GM23338 (cell line): ENCODE measurements around the gene CCNB2. TPM values are rescaled to one million over a fixed set of nuclear protein-coding genes. Genes with fewer than 3 reads are reported as not detected.

Experiments used
- ATAC-seq: fragments of 200-7000 bp; cut with Tn5 transposase; 3 replicates; pipeline ENCODE4 v1.9.1; 2020
- DNase-seq: peaks from one replicate; pipeline ENCODE4 v3.0.0-alpha.2; 2015; ENCODE audit warnings: low spot score
- H2AFZ ChIP-seq: fragments of 200-600 bp; sonication (generic); 2 replicates; pipeline ENCODE4 v1.8.0; 2016; ENCODE audit warnings: antibody characterized with exemption, mild to moderate bottlenecking, moderate library complexity
- H3F3A ChIP-seq: fragments of 200-600 bp; sonication (generic); replicated peaks from 2 replicates; pipeline ENCODE4 v1.8.0; 2017; ENCODE audit warnings: antibody characterized with exemption, mixed run types, low read depth
- H3K27ac ChIP-seq: fragments of 200-600 bp; sonication (generic); 2 replicates; pipeline ENCODE4 v1.6.1; 2016; ENCODE audit warnings: low read depth
- H3K27me3 ChIP-seq: fragments of 200-600 bp; sonication (generic); 2 replicates; pipeline ENCODE4 v1.8.0; 2016; ENCODE audit warnings: mild to moderate bottlenecking, mixed run types, moderate library complexity; ENCODE audit not compliant: insufficient read depth
- H3K36me3 ChIP-seq: fragments of 200-600 bp; sonication (generic); 2 replicates; pipeline ENCODE4 v1.8.0; 2016; ENCODE audit warnings: mild to moderate bottlenecking; ENCODE audit not compliant: insufficient read depth
- H3K4me1 ChIP-seq: fragments of 200-600 bp; sonication (generic); 2 replicates; pipeline ENCODE4 v1.8.0; 2016; ENCODE audit warnings: mild to moderate bottlenecking, moderate library complexity; ENCODE audit not compliant: insufficient read depth
- H3K4me2 ChIP-seq: fragments of 200-600 bp; sonication (generic); 2 replicates; pipeline ENCODE4 v1.7.1; 2017; ENCODE audit warnings: mixed run types
- H3K4me3 ChIP-seq: fragments of 200-600 bp; sonication (generic); 2 replicates; pipeline ENCODE4 v1.6.1; 2016; ENCODE audit warnings: mixed run types
- H3K79me2 ChIP-seq: fragments of 200-600 bp; sonication (generic); replicated peaks from 2 replicates; pipeline ENCODE4 v1.8.0; 2017; ENCODE audit warnings: mild to moderate bottlenecking; ENCODE audit not compliant: insufficient read depth
- H3K9me2 ChIP-seq: fragments of 200-600 bp; sonication (generic); 2 replicates; pipeline ENCODE4 v1.8.0; 2017; ENCODE audit not compliant: insufficient read depth
- H4K20me1 ChIP-seq: fragments of 200-600 bp; sonication (generic); replicated peaks from 2 replicates; pipeline ENCODE4 v1.8.0; 2017; ENCODE audit warnings: mild to moderate bottlenecking; ENCODE audit not compliant: insufficient read depth
- H3K27ac Mint-ChIP-seq: 2 replicates; pipeline ENCODE4 v1.8.0; 2020; ENCODE audit warnings: inconsistent platforms, mild to moderate bottlenecking, moderate library complexity, mixed read lengths
- H3K27me3 Mint-ChIP-seq: 3 replicates; pipeline ENCODE4 v1.8.0; 2022; ENCODE audit warnings: low read depth, mild to moderate bottlenecking, moderate library complexity, mixed read lengths, inconsistent platforms; ENCODE audit not compliant: insufficient read depth, poor library complexity
- H3K36me3 Mint-ChIP-seq: 3 replicates; pipeline ENCODE4 v1.8.0; 2021; ENCODE audit warnings: low read depth, mild to moderate bottlenecking, inconsistent platforms, moderate library complexity, mixed read lengths
- H3K4me1 Mint-ChIP-seq: 3 replicates; pipeline ENCODE4 v1.8.0; 2020; ENCODE audit warnings: mild to moderate bottlenecking, inconsistent platforms, mixed read lengths
- H3K4me3 Mint-ChIP-seq: 3 replicates; pipeline ENCODE4 v1.8.0; 2021; ENCODE audit warnings: moderate library complexity, mild to moderate bottlenecking, inconsistent platforms, mixed read lengths
- H3K9me3 Mint-ChIP-seq: 3 replicates; pipeline ENCODE4 v1.8.0; 2020; ENCODE audit warnings: moderate library complexity, mild to moderate bottlenecking, inconsistent platforms, mixed read lengths
- CREB1 ChIP-seq: fragments of 250-450 bp; sonication (Bioruptor Pico); IDR thresholded peaks from 2 replicates; pipeline ENCODE4 v1.5.0; 2020; ENCODE audit warnings: low read depth, mild to moderate bottlenecking, moderate library complexity
- EZH2 ChIP-seq: fragments of 200-600 bp; sonication (generic); IDR thresholded peaks from one replicate; pipeline ENCODE4 v1.8.0; 2017; ENCODE audit warnings: antibody characterized with exemption, mild to moderate bottlenecking, low read depth; ENCODE audit not compliant: unreplicated experiment
- JUNB ChIP-seq: IDR thresholded peaks from one replicate; pipeline ENCODE4 v1.6.1; 2016; ENCODE audit warnings: antibody characterized with exemption; ENCODE audit not compliant: unreplicated experiment
- POLR2AphosphoS5 ChIP-seq: IDR thresholded peaks from 2 replicates; pipeline ENCODE4 v1.6.1; 2016; ENCODE audit warnings: antibody characterized with exemption, low read depth
- STAT1 ChIP-seq: IDR thresholded peaks from one replicate; pipeline ENCODE4 v1.6.1; 2016; ENCODE audit warnings: antibody characterized with exemption; ENCODE audit not compliant: unreplicated experiment
- ZNF114 ChIP-seq: fragments of 250-450 bp; sonication (Bioruptor Pico); IDR thresholded peaks from 2 replicates; pipeline ENCODE4 v1.5.0; 2020; ENCODE audit warnings: mild to moderate bottlenecking, moderate library complexity
- ZNF331 ChIP-seq: fragments of 250-450 bp; sonication (Bioruptor Pico); IDR thresholded peaks from 2 replicates; pipeline ENCODE4 v1.5.0; 2020; ENCODE audit warnings: low read depth, mild to moderate bottlenecking, moderate library complexity
- ZNF462 ChIP-seq: fragments of 250-450 bp; sonication (Bioruptor Pico); IDR thresholded peaks from 2 replicates; pipeline ENCODE4 v1.5.0; 2020; ENCODE audit warnings: mild to moderate bottlenecking, moderate library complexity
- polyA plus RNA-seq: library from polyadenylated mRNA; unstranded; fragments of >200 nt; fragmentation: Nextera tagmentation; extraction: Ambion mirVana; gene quantifications from 2 replicates; pipeline ENCODE4 v1.2.1, GENCODE V29; 2016
- total RNA-seq: library from RNA; depleted of rRNA; stranded (reverse); fragments of >200 nt; shearing (Covaris generic); gene quantifications from 2 replicates; pipeline ENCODE4 v1.2.3, GENCODE V29; 2014
- TF ChIP-seq, protein P1 (sequence below): IDR thresholded peaks from one replicate; pipeline ENCODE4 v1.6.1; 2018; ENCODE audit warnings: antibody characterized with exemption; ENCODE audit not compliant: unreplicated experiment
- TF ChIP-seq, protein P2 (sequence below), 2 experiments: fragments of 200-600 bp in 1 of 2; sonication (generic) in 1 of 2; conservative IDR thresholded peaks; 2 replicates each; pipeline versions ENCODE4 v1.5.1 to v1.6.1; 2016 to 2017; ENCODE audit warnings: antibody characterized with exemption in 2 of 2, low read depth in 2 of 2, mild to moderate bottlenecking in 2 of 2, moderate library complexity in 1 of 2

Gene CCNB2
- total and polyA plus RNA-seq, 2 experiments from 2014 or later, result 81.8 to 108 TPM

- TF ChIP-seq, protein P1, sequence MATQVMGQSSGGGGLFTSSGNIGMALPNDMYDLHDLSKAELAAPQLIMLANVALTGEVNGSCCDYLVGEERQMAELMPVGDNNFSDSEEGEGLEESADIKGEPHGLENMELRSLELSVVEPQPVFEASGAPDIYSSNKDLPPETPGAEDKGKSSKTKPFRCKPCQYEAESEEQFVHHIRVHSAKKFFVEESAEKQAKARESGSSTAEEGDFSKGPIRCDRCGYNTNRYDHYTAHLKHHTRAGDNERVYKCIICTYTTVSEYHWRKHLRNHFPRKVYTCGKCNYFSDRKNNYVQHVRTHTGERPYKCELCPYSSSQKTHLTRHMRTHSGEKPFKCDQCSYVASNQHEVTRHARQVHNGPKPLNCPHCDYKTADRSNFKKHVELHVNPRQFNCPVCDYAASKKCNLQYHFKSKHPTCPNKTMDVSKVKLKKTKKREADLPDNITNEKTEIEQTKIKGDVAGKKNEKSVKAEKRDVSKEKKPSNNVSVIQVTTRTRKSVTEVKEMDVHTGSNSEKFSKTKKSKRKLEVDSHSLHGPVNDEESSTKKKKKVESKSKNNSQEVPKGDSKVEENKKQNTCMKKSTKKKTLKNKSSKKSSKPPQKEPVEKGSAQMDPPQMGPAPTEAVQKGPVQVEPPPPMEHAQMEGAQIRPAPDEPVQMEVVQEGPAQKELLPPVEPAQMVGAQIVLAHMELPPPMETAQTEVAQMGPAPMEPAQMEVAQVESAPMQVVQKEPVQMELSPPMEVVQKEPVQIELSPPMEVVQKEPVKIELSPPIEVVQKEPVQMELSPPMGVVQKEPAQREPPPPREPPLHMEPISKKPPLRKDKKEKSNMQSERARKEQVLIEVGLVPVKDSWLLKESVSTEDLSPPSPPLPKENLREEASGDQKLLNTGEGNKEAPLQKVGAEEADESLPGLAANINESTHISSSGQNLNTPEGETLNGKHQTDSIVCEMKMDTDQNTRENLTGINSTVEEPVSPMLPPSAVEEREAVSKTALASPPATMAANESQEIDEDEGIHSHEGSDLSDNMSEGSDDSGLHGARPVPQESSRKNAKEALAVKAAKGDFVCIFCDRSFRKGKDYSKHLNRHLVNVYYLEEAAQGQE, result no peak
- TF ChIP-seq ZNF114 (CRISPR knock-in tag), result no peak
Observed at GRCh38 chr15:59133929-59134427, 29.0 kb downstream of the CCNB2 start (continued).

- H3K27me3 ChIP-seq, result no peaks in the 10 kb centered on the region
- H3K36me3 ChIP-seq, result peaks cover 15% of the 10 kb centered on the region
- H3K36me3 Mint-ChIP-seq, result peaks cover 69% of the 10 kb centered on the region
- no peaks in the 10 kb centered on the region for H3F3A ChIP-seq
- no peak overlapping the region for H3K4me3 Mint-ChIP-seq
- H3K4me1 Mint-ChIP-seq, result peaks cover 6% of the 10 kb centered on the region; the same call in 1 of the 3 replicates
- no peak overlapping the region for H3K4me2 ChIP-seq
- no peak for DNase-seq
- no peak overlapping the region for H3K4me3 ChIP-seq
- H3K4me1 ChIP-seq, result no peaks in the 10 kb centered on the region; the same call in 1 of the 2 replicates
- H3K9me2 ChIP-seq, result no peaks in the 10 kb centered on the region
- no peak for ATAC-seq
- H2AFZ ChIP-seq, result no peak overlapping the region
- H3K27ac Mint-ChIP-seq, result no peak overlapping the region
- peaks cover 4% of the 10 kb centered on the region for H3K27me3 Mint-ChIP-seq
- no peaks in the 10 kb centered on the region for H3K79me2 ChIP-seq
- H4K20me1 ChIP-seq, result peaks cover 4% of the 10 kb centered on the region; the same call in 1 of the 2 replicates
- no peaks in the 10 kb centered on the region for H3K9me3 Mint-ChIP-seq
- no peak overlapping the region; the same call in 1 of the 2 replicates for H3K27ac ChIP-seq
- TF ChIP-seq ZNF462 (CRISPR knock-in tag) (no peak), CREB1 (CRISPR knock-in tag) (no peak), ZNF114 (CRISPR knock-in tag) (no peak), EZH2 (no peak), ZNF331 (CRISPR knock-in tag) (no peak), STAT1 (no peak), POLR2AphosphoS5 (no peak), JUNB (no peak)
- TF ChIP-seq, protein P2, sequence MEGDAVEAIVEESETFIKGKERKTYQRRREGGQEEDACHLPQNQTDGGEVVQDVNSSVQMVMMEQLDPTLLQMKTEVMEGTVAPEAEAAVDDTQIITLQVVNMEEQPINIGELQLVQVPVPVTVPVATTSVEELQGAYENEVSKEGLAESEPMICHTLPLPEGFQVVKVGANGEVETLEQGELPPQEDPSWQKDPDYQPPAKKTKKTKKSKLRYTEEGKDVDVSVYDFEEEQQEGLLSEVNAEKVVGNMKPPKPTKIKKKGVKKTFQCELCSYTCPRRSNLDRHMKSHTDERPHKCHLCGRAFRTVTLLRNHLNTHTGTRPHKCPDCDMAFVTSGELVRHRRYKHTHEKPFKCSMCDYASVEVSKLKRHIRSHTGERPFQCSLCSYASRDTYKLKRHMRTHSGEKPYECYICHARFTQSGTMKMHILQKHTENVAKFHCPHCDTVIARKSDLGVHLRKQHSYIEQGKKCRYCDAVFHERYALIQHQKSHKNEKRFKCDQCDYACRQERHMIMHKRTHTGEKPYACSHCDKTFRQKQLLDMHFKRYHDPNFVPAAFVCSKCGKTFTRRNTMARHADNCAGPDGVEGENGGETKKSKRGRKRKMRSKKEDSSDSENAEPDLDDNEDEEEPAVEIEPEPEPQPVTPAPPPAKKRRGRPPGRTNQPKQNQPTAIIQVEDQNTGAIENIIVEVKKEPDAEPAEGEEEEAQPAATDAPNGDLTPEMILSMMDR (conservative IDR thresholded peaks at IDR 0.05; ENCODE audit: low read depth in 2 of 2), result no peak
- TF ChIP-seq, protein P1, result no peak
Observed at GRCh38 chr15:59137566-59137965, 32.6 kb downstream of the CCNB2 start.
